ENCODE results near the gene STAT1. TPM values are rescaled to one million over a fixed set of nuclear protein-coding genes. Genes with fewer than 3 reads are reported as not detected.

STAT1 gene
- total RNA-seq, 1 experiment from 2014 or later, result 76.5 TPM

DNA sequence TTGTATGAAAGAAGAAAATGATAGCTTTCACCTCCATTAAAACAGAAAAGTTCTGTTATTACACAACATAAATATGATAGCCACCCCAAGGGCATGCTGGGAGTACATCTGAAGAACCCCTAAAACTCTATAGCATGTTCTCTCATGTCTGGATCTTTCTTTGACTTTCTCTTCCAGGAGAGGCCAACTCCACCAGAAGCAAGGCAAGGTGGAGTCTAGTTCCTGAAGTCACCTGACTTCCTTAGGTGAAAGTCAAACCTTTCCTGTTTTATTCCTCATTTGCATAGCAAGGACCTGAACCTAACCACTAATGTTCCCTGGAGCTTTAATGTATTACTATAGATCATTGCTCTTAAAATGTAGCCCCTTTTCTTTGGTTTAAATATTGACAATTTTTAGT, 5.7 kb downstream of the STAT1 start:
- ChIA-PET POLR2A (ENCODE audit: low non-redundant PET) (no interaction called here), CTCF (no interaction called here)
- intact Hi-C loops (cut with micrococcal nuclease; ENCODE audit: unreplicated experiment), result no loop called here
- Histone ChIP-seq H3K36me3 (ENCODE audit: insufficient read depth, low read length, poor library complexity, severe bottlenecking) (peaks cover 59% of the 10 kb centered on the region), H3K9me3 (ENCODE audit: low read depth, low read length, poor library complexity, severe bottlenecking) (no peaks in the 10 kb centered on the region), H3K4me3 (ENCODE audit: low read depth, low read length, poor library complexity, severe bottlenecking) (no peak overlapping the region), H3K27me3 (replicated peaks; ENCODE audit: insufficient read depth, low read depth, low read length, poor library complexity) (no peaks in the 10 kb centered on the region), H3K4me1 (ENCODE audit: insufficient read depth, low read length, poor library complexity, severe bottlenecking) (peaks cover 6% of the 10 kb centered on the region), H3K27ac (ENCODE audit: low read depth, low read length, poor library complexity, severe bottlenecking) (no peak overlapping the region)
- no peak for DNase-seq (ENCODE audit: low spot score)
- TF ChIP-seq, protein P1, sequence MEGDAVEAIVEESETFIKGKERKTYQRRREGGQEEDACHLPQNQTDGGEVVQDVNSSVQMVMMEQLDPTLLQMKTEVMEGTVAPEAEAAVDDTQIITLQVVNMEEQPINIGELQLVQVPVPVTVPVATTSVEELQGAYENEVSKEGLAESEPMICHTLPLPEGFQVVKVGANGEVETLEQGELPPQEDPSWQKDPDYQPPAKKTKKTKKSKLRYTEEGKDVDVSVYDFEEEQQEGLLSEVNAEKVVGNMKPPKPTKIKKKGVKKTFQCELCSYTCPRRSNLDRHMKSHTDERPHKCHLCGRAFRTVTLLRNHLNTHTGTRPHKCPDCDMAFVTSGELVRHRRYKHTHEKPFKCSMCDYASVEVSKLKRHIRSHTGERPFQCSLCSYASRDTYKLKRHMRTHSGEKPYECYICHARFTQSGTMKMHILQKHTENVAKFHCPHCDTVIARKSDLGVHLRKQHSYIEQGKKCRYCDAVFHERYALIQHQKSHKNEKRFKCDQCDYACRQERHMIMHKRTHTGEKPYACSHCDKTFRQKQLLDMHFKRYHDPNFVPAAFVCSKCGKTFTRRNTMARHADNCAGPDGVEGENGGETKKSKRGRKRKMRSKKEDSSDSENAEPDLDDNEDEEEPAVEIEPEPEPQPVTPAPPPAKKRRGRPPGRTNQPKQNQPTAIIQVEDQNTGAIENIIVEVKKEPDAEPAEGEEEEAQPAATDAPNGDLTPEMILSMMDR (conservative IDR thresholded peaks at IDR 0.05; ENCODE audit: low read depth, low read length), result no peak
- TF ChIP-seq EZH2 (IDR thresholded peaks at IDR 0.05; ENCODE audit: borderline replicate concordance, low read depth, low read length, poor library complexity, severe bottlenecking), result no peak
- no TSS peak for BruUV-seq (replicated peaks)

DNA sequence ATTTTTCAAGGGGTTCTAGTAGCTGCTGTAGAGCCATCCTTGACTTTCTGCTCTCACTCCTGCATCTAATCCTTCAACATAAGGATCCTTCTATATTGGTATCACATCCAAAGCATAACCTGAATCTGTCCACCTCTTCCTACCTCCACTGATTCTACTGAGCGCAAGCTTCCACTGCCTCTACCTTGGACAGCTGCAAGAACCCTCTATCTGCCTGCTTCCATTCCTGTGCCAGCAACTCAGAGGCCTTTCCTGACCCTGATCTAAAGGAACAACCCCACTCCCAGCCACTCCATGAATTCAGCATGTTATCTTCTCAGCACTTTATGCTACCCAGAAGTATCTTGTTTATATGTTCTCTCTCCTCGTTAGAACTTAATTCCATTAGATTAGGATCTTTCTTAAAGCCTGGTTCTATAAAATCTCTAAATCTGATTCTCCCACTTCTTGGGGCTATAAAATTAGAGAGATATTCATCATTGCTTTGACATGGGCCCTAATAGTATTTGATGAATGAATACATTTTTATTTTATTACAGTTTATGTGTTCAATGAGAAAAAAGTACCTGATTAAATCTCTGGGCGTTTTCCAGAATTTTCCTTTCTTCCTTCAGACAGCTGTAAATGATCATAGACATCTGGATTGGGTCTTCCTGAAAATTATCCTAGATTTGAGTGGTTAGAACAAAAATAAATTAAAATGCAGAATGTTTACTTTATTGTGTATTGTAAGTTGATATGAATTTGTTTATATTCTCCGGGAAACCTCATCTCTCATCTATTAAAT, 6.8 kb downstream of the STAT1 start:
- H3K4me3 ChIP-seq (ENCODE audit: low read depth, low read length, poor library complexity, severe bottlenecking), result no peak overlapping the region
- H3K9me3 ChIP-seq (ENCODE audit: low read depth, low read length, poor library complexity, severe bottlenecking), result no peaks in the 10 kb centered on the region
- intact Hi-C loops (cut with micrococcal nuclease; ENCODE audit: unreplicated experiment), result no loop called here
- peaks cover 70% of the 10 kb centered on the region for H3K36me3 ChIP-seq (ENCODE audit: insufficient read depth, low read length, poor library complexity, severe bottlenecking)
- BruUV-seq (replicated peaks), result no TSS peak
- ChIA-PET CTCF (no interaction called here), POLR2A (ENCODE audit: low non-redundant PET) (no interaction called here)
- no peaks in the 10 kb centered on the region for H3K4me1 ChIP-seq (ENCODE audit: insufficient read depth, low read length, poor library complexity, severe bottlenecking)
- H3K27ac ChIP-seq (ENCODE audit: low read depth, low read length, poor library complexity, severe bottlenecking), result no peak overlapping the region
- H3K27me3 ChIP-seq (replicated peaks; ENCODE audit: insufficient read depth, low read depth, low read length, poor library complexity), result no peaks in the 10 kb centered on the region
- TF ChIP-seq EZH2 (IDR thresholded peaks at IDR 0.05; ENCODE audit: borderline replicate concordance, low read depth, low read length, poor library complexity, severe bottlenecking), result no peak
- TF ChIP-seq, protein P1 (conservative IDR thresholded peaks at IDR 0.05; ENCODE audit: low read depth, low read length), result no peak
- no peak for DNase-seq (ENCODE audit: low spot score)

DNA sequence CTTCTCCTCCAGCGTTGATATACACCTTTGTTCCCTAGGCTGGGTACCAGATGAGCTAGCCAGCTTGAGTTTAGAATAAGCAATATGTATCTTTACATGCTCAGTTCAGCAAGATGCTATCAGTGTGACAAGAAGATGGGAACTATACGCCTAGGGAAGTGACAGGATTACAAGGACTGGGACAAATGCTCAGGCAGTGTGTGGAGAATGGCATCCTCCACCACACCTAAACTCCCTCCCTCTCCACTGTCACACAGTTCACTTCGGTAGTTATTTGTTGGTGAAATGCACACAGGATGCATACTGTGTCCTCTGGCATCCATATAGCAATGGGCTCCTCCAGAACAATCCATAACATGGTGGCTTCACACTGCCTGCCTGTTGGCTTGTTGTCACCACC, 7.7 kb downstream of the STAT1 start:
- Histone ChIP-seq H3K4me1 (ENCODE audit: insufficient read depth, low read length, poor library complexity, severe bottlenecking) (no peaks in the 10 kb centered on the region), H3K27ac (ENCODE audit: low read depth, low read length, poor library complexity, severe bottlenecking) (no peak overlapping the region), H3K9me3 (ENCODE audit: low read depth, low read length, poor library complexity, severe bottlenecking) (no peaks in the 10 kb centered on the region), H3K4me3 (ENCODE audit: low read depth, low read length, poor library complexity, severe bottlenecking) (no peak overlapping the region), H3K27me3 (replicated peaks; ENCODE audit: insufficient read depth, low read depth, low read length, poor library complexity) (no peaks in the 10 kb centered on the region), H3K36me3 (ENCODE audit: insufficient read depth, low read length, poor library complexity, severe bottlenecking) (peaks cover 73% of the 10 kb centered on the region)
- DNase-seq (ENCODE audit: low spot score), result no peak
- intact Hi-C loops (cut with micrococcal nuclease; ENCODE audit: unreplicated experiment), result no loop called here
- CTCF ChIA-PET, result no interaction called here
- POLR2A ChIA-PET (ENCODE audit: low non-redundant PET), result no interaction called here
- BruUV-seq (replicated peaks), result no TSS peak
- TF ChIP-seq, protein P1 (conservative IDR thresholded peaks at IDR 0.05; ENCODE audit: low read depth, low read length), result no peak
- no peak for TF ChIP-seq EZH2 (IDR thresholded peaks at IDR 0.05; ENCODE audit: borderline replicate concordance, low read depth, low read length, poor library complexity, severe bottlenecking)
